Stimulated activated CD4-positive, alpha-beta T cell treated with anti-CD3 and anti-CD28 coated beads, TNF-alpha, amount 100 ng/mL, for 1 hour (primary cell): ENCODE measurements around the gene UBAP1L.
"Not testable (repeated sequence)": the region's sequence is repeated elsewhere in the genome, so short reads cannot be mapped to it uniquely, and the experiment has no call there.

Source experiments
- DNase-seq, 3 donors: peaks; one replicate each; pipeline ENCODE4 v3.0.0-alpha.2; 2020; ENCODE audit warnings: low read depth in 3 of 3, low spot score in 1 of 3

The UBAP1L gene

DNA sequence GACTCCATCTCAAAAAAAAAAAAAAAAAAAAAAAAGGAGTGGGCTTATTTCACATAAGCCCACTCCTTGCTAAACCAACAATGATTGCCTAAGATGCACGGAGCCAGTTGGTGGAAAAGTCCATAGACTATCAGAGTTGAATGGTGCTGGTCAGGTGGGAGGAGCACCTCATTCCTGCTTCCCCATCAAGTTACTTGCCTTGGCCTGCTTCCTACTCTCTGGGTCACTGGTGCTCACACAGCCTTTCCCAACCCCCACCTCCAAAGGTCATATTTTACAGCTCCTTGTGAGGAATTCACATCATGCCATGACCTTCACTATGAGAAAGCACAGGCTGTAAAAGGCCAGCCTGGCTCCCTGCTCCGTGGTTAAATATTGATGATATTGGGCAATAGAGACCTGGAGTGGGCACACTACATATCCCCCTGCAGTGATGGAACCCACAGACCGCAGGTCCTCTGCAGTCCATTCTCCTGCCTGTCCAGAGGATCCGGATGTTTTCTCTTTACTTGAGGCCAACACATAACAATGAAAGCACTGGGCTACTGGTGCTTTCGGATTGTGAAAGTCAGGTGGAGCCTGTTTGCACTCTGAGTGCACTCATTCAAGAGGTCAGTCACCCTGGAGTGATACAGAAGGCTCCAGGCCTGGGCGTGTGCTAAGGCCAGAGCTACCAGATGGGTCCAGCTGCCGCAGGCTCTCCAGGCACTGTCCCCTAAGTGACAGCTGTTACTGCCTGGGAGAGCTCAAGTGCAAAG is 70.1 kb downstream of the UBAP1L start, which contains the start of gene SLC51B:
Gene SLC51B, plus strand, starts transcription at position 664 of the 758 bp plus-strand sequence. CDS start 4,618 bp downstream, outside the sequence.
- no peak for DNase-seq

GRCh38 chr15:65044218-65044617 is 70.8 kb downstream of the UBAP1L start:
- DNase-seq, result not testable (repeated sequence)

DNA sequence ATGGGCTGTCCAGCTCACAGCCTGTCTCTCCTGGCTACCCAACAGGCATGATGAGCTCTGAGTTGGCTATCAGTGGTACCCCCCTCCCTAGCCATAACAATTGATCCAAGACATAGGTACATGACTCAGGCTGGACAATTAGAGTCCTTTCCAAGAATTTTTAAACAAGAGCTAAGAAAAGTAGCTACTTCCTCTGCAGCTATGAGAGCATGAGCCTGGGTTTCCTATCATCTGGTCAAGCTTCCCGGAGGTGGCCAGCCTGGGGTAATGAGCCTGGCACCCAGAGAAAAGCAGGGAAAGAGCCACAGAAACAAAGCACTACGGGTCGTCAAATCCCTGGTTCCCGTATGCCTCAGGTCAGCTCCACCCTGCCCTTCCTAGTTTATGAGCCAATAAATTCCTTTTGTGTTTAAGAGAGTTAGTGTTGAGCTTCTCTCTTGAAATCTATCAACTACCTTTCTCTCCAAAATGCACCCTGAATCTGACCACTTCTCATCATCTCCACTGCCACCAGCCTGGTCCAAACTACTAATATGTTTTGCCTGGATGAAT is 72.1 kb downstream of the UBAP1L start:
- DNase-seq, result no peak
